GM12873 (cell line): Measurements from ENCODE around the gene VPS13D.

ENCODE experiments used
- TF ChIP-seq, protein P1 (sequence below): IDR thresholded peaks from 2 replicates; pipeline ENCODE4 v1.5.1; 2012; ENCODE audit warnings: low read depth, mild to moderate bottlenecking, moderate library complexity, low read length, control low read depth; ENCODE audit not compliant: insufficient read depth; ENCODE audit errors: missing control alignments

VPS13D gene

GRCh38 chr1:12539705-12540579, 310.1 kb downstream of the VPS13D start:
- TF ChIP-seq, protein P1, sequence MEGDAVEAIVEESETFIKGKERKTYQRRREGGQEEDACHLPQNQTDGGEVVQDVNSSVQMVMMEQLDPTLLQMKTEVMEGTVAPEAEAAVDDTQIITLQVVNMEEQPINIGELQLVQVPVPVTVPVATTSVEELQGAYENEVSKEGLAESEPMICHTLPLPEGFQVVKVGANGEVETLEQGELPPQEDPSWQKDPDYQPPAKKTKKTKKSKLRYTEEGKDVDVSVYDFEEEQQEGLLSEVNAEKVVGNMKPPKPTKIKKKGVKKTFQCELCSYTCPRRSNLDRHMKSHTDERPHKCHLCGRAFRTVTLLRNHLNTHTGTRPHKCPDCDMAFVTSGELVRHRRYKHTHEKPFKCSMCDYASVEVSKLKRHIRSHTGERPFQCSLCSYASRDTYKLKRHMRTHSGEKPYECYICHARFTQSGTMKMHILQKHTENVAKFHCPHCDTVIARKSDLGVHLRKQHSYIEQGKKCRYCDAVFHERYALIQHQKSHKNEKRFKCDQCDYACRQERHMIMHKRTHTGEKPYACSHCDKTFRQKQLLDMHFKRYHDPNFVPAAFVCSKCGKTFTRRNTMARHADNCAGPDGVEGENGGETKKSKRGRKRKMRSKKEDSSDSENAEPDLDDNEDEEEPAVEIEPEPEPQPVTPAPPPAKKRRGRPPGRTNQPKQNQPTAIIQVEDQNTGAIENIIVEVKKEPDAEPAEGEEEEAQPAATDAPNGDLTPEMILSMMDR: no peak

DNA sequence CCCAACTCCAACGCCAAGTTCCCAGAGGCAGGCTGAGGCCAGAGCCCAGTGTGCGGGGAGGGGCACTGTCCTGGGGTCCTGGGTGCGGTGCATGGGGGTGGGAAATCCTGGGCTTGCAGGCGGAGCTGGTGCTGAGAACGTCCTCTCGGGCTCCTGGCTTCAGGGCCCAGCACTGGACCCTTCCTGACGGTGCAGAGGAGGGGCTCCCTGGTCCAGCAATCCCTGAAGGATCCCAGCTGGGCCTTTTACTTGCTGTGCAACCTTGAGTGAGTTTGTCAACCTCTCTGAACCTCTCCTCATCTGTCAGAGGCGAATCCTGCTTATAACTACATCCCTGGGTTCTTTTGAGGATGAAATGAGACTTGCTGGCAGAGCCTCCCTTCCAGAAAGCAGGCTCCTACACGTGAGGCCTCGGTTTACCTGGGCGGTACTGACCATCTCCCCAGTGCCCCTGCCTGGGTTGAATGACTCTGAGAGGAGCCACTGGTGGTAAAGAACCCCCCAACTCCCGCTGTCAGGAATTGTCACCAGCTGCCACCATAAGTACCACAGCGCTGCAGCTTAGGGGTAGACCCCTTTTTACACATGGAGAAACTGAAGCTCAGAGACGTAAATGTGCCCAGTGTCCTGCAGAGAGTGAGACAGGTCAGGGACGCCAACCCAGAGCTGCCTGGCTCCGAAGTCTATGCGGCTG, 310.9 kb downstream of the VPS13D start:
- TF ChIP-seq, protein P1: no peak

GRCh38 chr1:12541274-12542137, 311.7 kb downstream of the VPS13D start:
- TF ChIP-seq, protein P1: no peak

- TF ChIP-seq, protein P1: no peak
Observed at GRCh38 chr1:12542138-12542465, 312.3 kb downstream of the VPS13D start.

- TF ChIP-seq, protein P1: no peak
Observed at GRCh38 chr1:12542616-12543592, 313.1 kb downstream of the VPS13D start.

GRCh38 chr1:12543740-12544154, 313.9 kb downstream of the VPS13D start:
- TF ChIP-seq, protein P1: no peak
